NCI-H2029 treated with DMSO at 0.1 percent for 48 hours (cell line): ENCODE data around the gene RAB6C.
"Not testable (repeated sequence)": the region's sequence is repeated elsewhere in the genome, so short reads cannot be mapped to it uniquely, and the experiment has no call there.

Source experiments
- DNase-seq: peaks from one replicate; lab custom pipeline; 2025; lab: John Stamatoyannopoulos, UW

Gene RAB6C

GRCh38 chr2:129996657-129997237 lies 17.3 kb downstream of the RAB6C start:
- not testable (repeated sequence) for DNase-seq

DNA sequence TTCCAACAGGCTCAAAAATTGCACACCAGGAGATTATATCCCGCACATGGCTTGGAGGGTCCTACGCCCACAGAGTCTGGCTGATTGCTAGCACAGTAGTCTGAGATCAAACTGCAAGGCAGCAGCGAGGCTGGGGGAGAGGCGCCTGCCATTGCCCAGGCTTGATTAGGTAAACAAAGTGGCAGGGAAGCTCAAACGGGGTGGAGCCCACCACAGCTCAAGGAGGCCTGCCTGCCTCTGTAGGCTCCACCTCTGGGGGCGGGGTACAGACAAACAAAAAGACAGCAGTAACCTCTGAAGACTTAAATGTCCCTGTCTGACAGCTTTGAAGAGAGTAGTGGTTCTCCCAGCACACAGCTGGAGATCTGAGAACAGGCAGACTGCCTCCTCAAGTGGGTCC lies 19.3 kb downstream of the RAB6C start:
- DNase-seq = not testable (repeated sequence)

GRCh38 chr2:130005862-130006261 lies 26.4 kb downstream of the RAB6C start:
- not testable (repeated sequence) for DNase-seq

DNA sequence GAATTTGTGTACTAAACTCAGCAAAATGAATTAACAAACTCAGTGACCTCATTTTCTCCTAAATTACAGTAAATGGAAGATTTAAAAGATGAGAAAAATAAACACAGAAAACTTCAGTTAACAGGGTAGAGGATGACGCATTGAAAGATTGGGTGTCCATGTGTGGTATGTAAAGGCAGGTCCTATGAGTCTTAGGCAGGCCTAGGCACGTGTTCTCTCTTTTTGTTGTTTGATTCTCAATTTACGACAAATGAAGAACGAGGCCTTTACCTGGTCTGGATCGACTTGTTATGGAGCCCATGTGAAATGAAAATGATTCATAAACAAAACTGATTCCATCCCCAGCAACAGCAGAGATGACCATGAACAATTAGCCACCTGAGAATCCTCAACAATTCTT lies 37.2 kb downstream of the RAB6C start:
- not testable (repeated sequence) for DNase-seq

DNA sequence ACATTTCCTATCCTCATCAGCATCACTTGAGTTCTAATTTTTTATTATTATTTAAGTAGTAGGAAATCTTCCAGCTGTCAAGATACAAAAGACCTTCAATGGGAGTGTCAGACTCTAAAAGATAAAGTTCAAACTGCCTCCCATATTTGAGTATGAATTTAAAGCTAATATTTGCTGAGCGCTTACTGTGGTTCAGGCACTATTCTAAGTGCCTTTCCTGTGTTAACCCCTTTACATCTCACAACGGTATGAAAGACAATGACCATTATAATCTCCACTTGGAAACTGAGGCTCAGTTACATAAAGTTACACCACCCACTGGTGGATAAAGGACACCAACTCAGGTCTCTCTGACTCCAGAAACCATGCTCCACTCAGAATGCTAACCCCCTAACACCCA lies 39.9 kb downstream of the RAB6C start:
- DNase-seq = no peak

- not testable (repeated sequence) for DNase-seq
Observed at GRCh38 chr2:130020069-130020468, 40.6 kb downstream of the RAB6C start.

GRCh38 chr2:130025931-130026330 lies 46.5 kb downstream of the RAB6C start:
- not testable (repeated sequence) for DNase-seq
